Activated effector memory CD4-positive, alpha-beta T cell treated with Interleukin-2 at 50 U/mL for 16 hours (primary cell): ENCODE measurements around the gene PKMYT1.

Experiments
- DNase-seq: peaks from one replicate; pipeline ENCODE4 v3.0.0-alpha.2; 2020

The PKMYT1 gene

DNA sequence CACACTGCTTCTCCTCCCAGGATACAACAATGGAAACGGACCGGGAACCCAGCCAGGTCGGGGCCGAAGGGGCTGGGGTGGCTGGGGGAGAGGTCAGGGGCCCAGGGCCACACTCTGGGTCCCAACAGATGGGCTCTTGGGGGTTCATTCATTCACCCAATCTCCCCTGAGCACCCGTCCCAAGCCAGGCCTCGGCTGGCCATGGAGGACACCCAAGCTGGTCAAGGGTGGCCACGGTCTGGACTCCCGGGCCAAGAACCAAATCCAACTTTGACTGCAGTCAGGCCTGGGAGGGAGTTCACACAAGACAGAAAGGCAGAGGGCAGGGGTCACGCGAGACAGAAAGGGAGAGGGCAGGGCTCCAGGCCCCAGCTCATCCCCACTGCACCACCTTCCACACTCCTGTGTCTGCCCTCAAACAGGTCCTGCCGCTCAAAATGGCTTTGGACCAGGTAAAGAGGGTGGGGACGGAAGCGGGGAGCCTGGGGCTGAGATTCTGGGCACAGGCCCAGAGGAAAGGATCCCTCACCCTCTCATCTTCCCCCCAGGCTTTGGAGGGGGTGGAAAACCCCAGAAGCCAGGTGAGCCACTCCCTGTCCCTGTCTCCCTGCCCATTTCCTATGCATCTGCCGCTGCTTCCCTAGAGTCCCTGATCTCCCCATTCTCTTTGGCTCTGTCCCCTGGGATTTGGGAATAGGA, 12.3 kb upstream of the PKMYT1 start:
- no peak for DNase-seq

DNA sequence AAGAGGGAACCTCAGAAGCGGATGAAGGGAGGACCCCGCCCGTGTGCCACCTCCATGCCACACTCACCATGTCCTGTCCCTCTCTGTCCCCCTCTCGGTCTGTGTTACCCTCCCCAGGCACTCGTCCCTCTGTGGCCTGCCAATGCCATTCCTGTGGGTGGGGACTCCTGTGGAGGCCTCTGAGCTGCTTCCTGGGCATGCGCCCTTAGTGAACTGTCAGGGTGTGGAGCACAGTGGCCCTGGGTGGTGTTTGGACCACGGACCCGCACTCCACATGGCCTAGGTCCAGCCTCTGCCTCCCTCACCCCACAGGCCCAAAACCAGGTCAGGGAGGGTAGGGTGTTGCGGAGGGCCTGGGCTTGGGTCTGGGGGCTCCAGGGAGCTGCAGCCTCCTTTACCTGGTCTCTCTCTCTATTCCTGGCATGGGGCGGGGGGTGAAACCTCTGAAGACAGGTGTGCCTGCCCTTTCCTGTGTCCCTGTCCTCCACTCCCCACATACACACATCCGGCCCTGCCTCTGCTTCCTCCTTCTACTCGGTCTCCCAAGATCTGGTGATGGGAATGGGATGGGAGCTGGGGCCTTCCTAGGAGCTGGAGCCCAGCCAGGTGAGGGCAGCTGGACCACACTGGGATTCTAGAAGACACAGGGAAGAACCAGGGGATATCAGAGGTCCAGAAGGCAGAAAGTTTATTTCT, 11.5 kb upstream of the PKMYT1 start:
- no peak for DNase-seq

DNA sequence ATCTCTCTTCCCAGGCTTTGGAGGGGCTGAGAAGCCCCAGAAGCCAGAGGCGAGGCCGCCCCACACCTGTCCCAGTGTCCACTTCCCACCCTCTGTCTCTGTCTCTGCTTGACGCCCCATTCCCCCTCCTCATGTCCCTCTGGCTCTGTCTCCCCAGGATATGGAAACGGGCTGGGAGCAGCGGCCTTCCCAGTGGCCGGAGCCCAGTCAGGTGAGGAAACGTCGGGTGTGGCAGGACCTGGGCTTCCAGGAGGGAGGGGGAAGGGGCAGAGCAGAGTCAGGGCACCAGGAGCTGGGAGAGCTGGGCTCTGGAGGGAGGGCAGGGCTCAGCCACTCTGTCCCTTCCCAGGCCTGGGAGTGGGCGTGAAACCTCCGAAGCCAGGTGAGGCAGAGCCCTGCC, 10.6 kb upstream of the PKMYT1 start:
- DNase-seq = no peak

DNA sequence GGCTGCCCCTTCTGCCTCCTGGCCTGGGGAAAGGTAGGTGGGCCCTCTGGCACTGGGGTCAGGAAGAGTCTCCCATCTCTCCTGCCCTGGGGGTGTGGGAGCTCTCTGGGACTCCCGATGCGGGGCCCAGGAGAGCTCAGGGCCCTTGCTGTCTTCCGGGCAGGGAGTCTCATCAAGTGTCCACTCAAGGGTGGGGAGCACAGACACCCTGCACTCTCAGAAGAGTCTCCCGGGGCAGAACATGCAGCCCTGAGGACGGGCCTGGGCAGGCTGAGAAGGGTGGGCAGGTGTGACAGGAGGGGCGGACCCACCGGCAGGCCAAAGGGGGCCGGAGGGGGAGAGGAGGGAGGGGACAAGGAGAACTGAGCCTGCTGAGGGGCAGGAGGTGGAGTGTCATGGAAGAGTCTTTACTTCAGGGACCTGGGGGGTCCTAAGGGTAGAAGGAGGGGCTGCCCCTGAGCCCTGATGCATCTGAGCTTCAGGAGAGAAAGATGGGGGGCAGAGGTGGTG, 8.4 kb upstream of the PKMYT1 start:
- DNase-seq = no peak

- no peak for DNase-seq
These were observed 7.6 kb upstream of the PKMYT1 start for GRCh38 chr16:2987833-2988232.

GRCh38 chr16:2987286-2987685, 7.0 kb upstream of the PKMYT1 start:
- no peak for DNase-seq

GRCh38 chr16:2986623-2987188, 6.5 kb upstream of the PKMYT1 start:
- no peak for DNase-seq

DNA sequence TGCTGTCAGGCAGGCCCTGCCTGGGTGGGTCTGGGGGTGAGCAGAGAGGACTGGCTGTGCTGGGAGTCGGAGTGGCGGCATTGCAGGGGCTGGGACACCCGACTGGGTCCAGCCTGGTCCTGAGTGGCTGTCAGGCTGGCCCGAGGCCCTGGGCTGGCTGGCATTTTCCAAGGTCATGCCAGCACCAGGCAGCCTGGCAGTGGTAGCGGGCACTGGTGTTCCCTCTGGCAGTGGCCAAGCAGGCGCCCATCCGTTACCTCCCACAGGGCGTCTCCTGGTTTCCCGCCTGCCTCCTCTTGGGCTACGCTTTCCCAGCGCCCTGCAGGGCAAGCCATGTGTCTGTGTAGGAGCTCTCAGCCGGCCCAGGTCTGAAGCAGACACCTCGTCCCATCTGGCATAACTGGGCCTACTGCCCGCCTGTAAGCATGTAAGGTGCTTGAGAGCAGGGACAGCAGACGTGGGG, 5.7 kb upstream of the PKMYT1 start:
- no peak for DNase-seq

DNA sequence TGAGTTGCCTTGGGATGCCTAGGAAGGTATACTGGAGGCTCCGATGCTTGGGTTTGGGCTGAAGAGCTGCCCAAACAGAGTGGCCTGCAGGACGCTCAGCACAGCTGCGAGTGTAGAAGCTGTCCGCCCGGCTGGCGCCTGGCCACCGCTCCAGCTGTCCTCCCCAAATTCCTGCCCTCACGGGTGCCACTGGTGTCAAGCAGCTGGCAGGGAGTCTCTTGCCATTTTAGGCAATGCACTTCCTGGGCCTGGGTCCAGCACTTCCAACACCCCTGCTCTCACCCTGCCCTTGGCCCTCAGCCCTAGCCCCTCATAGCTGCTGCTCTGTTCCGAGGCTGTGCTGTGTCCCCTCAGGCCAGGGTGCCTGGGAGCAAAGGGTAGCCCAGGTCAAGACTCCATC, 5.2 kb upstream of the PKMYT1 start:
- no peak for DNase-seq

DNA sequence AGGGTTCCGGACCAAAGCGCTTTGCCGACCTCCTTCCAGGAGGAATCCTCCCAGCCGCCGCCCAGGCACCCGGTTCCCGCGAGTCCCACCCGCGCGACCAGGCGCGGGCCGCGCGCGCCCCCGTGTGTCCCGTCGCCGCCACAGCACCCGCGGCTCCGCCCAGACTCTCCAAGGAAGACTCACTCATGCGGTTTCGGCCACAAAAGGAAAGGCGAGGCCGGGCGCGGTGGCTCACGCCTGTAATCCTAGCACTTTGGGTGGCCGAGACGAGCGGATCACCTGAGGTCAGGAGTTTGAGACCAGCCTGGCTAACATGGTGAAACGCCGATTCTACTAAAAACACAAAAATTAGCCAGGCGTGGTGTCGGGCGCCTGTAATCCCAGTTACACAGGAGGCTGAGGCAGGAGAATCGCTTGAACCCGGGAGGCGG, 3.5 kb upstream of the PKMYT1 start:
- peak; percentile 57 for DNase-seq

- no peak for DNase-seq
These were observed 2.2 kb upstream of the PKMYT1 start for GRCh38 chr16:2982402-2982801.

DNA sequence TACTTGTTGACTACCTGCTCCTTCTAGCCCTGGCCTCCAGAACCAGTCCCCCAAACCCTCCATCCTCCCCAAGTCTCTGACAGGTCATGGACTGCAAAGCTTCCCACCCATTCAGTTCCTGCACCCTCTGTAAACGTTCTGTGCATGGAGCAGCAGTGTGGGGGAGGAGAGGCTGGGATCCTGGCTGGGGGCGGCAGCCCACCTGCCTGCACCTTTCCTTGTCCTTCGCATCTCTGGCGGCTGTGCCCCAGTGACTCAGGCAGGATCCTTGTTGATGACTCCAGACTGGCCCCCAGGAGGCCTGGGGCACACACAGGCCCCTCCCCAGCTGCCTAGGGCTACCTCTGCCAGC, 1.6 kb upstream of the PKMYT1 start:
- no peak for DNase-seq

GRCh38 chr16:2981177-2981898, 1.1 kb upstream of the PKMYT1 start:
- DNase-seq = no peak

- DNase-seq = no peak
These were observed 498 bp downstream of the PKMYT1 start for GRCh38 chr16:2979669-2980226.

DNA sequence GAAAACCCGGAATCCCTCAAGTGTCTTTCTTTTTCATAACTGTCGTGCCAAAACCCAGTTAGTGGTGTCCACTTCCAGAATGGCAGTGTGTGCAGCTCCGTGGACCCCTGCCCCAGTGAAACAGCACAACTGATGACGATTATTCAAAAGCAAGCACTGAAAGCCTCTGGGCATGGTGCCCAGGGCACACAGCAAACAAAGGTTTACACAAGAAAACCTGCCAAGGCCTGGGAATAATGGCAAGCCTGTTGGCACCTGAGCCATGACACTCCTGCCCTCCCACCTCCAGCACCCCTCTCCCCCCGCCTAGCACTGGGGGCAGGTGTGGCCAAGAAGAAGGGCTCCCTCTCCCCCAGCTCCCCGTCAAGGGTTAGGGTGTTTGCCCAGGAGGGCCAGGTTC, 2.8 kb downstream of the PKMYT1 start:
- DNase-seq = no peak

GRCh38 chr16:2976673-2977072, 3.6 kb downstream of the PKMYT1 start:
- DNase-seq = no peak

GRCh38 chr16:2976201-2976600, 4.0 kb downstream of the PKMYT1 start:
- DNase-seq = no peak

GRCh38 chr16:2975161-2975795, 5.0 kb downstream of the PKMYT1 start:
- no peak for DNase-seq

- no peak for DNase-seq
These were observed 5.8 kb downstream of the PKMYT1 start for GRCh38 chr16:2974319-2975056.

DNA sequence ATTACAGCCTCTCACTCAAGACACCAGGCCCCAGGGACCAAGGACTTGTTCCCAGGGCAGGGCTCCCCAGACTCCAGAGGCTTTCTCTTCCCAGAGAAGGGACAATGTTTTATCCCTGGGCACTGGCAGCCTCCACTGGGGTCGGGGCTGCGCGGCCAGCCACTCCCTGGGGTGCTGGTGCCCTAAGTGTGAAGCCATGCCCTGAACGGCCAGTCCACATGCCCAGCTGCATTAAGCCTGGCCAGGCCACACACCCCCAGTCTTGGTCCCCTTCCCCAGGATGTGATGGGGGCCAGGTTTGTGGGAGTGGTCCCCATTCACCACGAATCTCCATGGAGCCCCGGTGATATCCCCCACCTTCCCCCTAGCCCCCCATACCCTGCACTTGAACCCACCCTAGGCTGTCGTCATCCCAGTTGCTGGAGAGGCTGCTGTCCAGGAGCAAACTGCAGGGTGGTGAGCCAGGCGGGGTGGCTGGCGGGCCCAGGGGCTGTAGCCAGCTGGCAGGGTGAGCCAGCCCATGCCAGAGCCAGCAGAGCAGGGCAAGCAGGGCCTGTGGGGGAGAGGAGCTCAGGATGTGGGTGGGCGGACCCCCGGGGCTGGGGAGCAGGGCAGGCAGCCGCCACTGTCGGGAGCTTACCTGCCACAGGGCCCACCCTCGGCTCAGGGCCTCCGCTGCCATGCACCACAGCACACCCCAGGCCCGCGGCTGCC, 6.5 kb downstream of the PKMYT1 start:
- no peak for DNase-seq

DNA sequence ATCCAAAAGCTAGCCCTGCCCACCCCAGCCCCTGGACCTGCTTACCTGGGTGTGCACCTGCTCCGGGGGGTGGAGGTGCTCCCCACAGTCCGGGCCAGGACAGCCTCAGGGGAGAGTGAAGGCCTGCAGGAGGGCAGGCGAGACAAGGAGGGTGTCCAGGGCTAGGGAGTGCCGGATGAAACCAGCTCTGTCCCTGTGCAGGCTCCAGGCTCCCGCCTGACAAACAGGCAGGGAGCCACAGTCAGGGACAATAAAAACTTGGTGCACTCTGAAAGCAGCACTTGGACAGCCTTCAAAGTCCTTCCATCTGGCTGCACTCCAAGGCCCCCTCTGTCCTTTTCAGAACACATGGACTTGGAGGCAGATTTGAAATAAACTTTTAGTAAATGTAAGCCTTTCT, 7.2 kb downstream of the PKMYT1 start:
- no peak for DNase-seq
